HFF-Myc (cell line): Measurements from ENCODE around the gene DMBT1.

Experiments
- DNase-seq: peaks from one replicate; pipeline ENCODE4 v3.0.0-alpha.2; 2011; ENCODE audit warnings: low read depth; ENCODE audit errors: extremely low read depth
- H3K4me3 ChIP-seq: replicated peaks from 2 replicates; pipeline ENCODE4 v1.5.1; 2011; ENCODE audit warnings: low read depth, mild to moderate bottlenecking, control low read depth, low read length
- TF ChIP-seq, protein P1 (sequence below): IDR thresholded peaks from 2 replicates; pipeline ENCODE4 v1.5.1; 2012; ENCODE audit warnings: mild to moderate bottlenecking, low read depth, low read length, control low read depth; ENCODE audit errors: missing control alignments

Gene DMBT1

DNA sequence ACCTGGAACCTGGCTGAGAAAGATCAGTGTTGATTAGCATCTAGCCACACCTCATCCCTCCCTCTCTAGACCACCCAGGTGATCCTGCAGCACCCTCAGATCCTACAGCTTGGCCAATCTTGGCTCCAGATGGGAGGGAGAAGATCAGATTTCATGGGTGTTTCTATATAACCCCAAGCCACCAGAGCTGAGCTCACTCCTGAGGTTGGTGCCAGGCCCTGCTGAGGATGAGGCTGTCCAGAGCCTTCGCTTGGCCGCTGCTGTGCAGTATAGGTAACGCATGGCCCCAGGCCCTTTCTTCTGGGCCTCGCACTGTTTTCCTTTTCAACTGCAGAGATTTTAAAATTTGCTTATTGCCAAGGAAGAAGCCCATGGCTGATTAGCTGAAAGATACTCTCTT, 112.1 kb downstream of the DMBT1 start:
- DNase-seq: no peak
- no peak overlapping the region for H3K4me3 ChIP-seq
- TF ChIP-seq, protein P1, sequence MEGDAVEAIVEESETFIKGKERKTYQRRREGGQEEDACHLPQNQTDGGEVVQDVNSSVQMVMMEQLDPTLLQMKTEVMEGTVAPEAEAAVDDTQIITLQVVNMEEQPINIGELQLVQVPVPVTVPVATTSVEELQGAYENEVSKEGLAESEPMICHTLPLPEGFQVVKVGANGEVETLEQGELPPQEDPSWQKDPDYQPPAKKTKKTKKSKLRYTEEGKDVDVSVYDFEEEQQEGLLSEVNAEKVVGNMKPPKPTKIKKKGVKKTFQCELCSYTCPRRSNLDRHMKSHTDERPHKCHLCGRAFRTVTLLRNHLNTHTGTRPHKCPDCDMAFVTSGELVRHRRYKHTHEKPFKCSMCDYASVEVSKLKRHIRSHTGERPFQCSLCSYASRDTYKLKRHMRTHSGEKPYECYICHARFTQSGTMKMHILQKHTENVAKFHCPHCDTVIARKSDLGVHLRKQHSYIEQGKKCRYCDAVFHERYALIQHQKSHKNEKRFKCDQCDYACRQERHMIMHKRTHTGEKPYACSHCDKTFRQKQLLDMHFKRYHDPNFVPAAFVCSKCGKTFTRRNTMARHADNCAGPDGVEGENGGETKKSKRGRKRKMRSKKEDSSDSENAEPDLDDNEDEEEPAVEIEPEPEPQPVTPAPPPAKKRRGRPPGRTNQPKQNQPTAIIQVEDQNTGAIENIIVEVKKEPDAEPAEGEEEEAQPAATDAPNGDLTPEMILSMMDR: no peak

- H3K4me3 ChIP-seq: no peak overlapping the region
- TF ChIP-seq, protein P1: no peak
- no peak for DNase-seq
Observed at GRCh38 chr10:122673269-122673668, 112.7 kb downstream of the DMBT1 start.

DNA sequence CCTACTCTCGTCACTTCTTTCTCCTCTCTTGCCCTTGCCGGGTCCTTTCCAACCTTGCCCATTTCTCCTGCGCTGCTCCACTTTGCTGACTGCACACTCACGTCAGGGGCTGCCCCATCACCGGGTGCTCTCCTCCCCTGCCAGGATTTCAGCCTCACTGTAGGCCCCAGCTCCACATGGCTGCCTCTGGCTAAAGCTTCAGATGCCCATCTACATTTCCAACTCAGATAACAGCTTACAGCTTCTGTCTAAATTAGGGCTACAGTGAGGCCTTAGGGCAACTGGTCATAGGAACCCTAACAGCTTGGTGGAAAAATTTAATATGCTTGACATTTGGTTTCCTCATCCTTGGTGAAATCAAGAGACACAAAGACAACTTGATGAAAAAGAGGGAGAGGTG, 113.2 kb downstream of the DMBT1 start:
- no peak overlapping the region for H3K4me3 ChIP-seq
- TF ChIP-seq, protein P1: no peak
- DNase-seq: no peak

- no peak for DNase-seq
- TF ChIP-seq, protein P1: no peak
- H3K4me3 ChIP-seq: no peak overlapping the region
Observed at GRCh38 chr10:122674781-122675180, 114.2 kb downstream of the DMBT1 start.

DNA sequence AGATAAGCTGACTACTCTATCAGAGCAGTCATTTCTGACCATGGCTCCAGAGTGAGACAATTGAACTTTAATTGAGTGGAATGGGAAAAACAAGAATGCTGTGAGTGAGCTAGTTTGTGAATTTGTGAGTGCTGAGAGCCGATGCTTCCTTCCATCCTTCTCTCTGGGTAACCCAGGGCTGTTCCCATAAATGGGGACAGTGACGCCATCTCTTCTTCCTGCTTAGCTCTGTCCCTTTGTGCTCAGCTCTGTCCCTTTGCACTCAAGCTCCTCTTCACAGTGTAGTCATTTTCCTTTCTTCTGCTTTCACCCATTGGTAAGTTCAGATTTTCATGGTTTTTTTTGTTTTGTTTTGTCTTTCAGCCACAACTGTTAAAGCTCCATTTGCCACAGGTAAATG, 114.7 kb downstream of the DMBT1 start:
- no peak for DNase-seq
- TF ChIP-seq, protein P1: no peak
- H3K4me3 ChIP-seq: no peak overlapping the region

DNA sequence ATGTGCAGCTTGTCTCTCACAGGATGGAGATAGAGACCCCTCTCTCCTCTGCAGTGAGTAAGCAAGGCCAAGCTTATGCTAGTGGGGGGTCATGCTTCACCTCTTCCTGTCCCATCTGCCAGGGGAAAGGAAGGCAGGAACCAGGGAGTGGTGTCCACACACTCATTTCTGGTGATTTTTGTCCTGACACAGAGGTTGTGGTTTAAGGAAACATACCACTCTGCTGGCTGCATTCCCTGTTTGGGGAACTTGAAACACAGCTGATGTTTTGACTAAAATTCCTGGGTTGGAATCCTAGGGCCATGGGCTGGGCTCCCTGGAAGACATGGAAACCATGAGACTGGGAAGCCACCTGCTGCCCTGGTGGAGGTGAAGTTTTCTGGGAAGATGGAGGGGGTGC, 117.7 kb downstream of the DMBT1 start:
- H3K4me3 ChIP-seq: no peak overlapping the region
- TF ChIP-seq, protein P1: no peak
- DNase-seq: no peak

- no peak for DNase-seq
- TF ChIP-seq, protein P1: no peak
- no peak overlapping the region for H3K4me3 ChIP-seq
Observed at GRCh38 chr10:122682522-122682921, 122.0 kb downstream of the DMBT1 start.
